IPS-18c (cell line): ENCODE data around the gene REX1BD.

ENCODE experiments used
- H3K4me3 ChIP-seq: 2 replicates; pipeline ENCODE4 v1.7.0; 2013; ENCODE audit warnings: low read depth, mild to moderate bottlenecking, low read length, moderate library complexity; ENCODE audit not compliant: insufficient read depth
- H3K9me3 ChIP-seq: one replicate; pipeline ENCODE4 v1.6.1; 2013; ENCODE audit warnings: mild to moderate bottlenecking, low read length, moderate library complexity; ENCODE audit not compliant: control insufficient read depth, insufficient read depth

REX1BD gene

DNA sequence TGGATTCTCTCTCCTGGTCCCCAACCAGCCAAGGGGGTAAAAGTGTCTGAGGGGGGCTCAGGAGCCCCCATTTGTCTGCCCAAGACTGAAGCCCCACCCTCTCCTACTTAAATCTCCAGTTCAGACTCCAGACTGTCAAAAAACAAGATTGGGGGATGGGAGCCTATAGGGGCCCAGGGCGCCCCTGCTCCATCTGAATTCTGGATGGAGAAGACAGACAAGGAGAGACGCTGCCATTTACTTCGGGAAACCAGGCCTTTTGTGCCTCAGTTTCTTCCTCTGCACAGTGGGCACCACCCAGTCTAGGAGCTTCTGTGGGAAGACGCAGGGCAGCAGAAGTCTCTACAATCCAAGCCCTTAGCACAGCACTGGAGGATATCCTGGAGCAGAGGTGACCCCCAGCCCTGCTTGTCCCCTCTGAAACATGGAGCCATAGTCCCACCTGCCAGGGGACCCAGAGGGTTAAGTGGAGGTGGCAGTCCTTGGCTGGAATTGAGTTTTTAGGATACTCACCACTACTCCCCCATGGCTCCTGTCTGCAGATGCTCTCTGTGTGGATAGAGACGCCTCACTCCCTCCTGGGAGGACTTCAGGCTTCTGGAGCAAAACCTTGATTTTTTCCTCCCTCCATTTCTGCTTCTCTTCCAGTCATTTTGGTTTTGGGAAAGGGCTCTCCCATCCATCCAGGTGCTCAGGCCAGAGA is 19.7 kb downstream of the REX1BD start:
- Histone ChIP-seq H3K4me3 (no peak overlapping the region; the same call in 1 of the 2 replicates), H3K9me3 (peaks cover 2% of the 10 kb centered on the region)

DNA sequence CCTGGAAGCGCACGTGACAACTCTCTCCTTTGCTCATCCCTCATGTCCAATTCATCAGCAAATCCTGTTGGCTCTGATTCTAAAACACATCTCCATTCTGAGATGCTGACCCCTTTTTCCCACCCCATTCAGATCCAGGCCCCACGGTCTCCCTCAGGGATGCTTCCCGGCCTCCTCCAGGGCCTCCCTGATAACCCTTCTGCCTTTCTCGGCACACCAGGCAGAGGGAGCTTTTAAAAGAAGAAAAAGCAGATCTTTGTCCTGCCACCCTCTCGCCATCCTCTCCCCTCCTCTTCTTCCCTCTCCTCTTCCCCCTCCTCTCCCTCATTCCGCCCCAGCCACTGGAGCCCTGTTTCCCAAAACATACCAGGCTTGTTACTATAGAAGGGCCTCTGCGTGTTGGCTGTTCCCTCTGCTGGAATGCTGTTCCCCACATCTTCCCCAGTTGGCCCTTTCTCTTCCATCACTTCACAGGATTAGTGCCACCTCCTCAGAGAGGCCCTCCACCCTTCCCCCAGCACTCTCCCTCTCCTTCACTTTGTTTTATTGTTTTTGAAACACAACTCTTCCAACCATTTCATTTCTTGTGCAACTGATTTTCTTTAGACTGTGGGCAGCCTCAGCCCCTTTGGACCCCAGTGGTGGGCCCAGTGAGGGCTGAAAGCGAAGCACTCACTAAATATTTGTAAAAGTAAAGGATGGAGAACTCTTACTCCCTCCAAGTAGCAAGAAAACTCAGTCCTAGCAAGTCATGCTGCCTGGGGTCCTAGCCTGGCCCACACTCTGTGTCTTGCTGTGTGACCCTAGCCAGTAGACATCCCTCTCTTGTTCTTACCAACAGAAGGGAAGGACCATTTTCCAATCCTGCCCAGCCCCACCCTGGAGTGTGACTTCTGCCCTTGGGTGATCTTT is 20.5 kb downstream of the REX1BD start:
- Histone ChIP-seq H3K4me3 (no peak overlapping the region), H3K9me3 (peaks cover 2% of the 10 kb centered on the region)

DNA sequence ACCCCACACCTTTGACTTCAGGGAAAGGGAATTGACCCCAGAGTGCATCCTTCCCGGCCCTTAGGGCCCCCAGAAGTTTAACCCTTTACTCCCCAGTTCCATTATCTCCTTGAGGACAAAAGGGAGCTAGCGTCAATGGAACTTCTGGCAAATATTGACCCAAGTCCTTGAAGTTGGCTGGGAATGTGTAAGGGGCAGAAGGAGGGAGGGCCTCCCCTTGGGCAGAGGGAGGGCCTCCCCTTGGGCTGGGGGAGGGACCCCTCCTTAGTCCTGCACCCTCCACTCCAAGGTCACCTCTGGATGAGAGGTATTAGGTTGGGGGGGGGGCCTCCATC is 21.1 kb downstream of the REX1BD start:
- Histone ChIP-seq H3K9me3 (peaks cover 2% of the 10 kb centered on the region), H3K4me3 (no peak overlapping the region)

DNA sequence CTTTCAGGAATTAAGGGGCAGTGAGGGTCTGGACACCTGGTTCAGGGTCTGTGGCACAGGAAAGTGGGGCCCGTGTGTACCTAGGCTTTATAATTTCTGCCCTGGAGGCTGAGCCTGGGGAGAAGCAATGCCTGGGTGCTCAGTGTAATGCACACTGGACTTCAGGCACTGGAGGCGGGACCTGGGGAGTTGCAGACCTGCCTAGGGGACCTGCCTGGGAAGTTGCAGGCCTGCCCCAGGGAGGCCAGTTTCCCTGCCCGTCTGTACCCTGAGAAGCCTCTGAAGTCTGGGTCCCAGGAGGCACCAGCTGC is 21.6 kb downstream of the REX1BD start:
- peaks cover 2% of the 10 kb centered on the region for H3K9me3 ChIP-seq
- no peak overlapping the region for H3K4me3 ChIP-seq

DNA sequence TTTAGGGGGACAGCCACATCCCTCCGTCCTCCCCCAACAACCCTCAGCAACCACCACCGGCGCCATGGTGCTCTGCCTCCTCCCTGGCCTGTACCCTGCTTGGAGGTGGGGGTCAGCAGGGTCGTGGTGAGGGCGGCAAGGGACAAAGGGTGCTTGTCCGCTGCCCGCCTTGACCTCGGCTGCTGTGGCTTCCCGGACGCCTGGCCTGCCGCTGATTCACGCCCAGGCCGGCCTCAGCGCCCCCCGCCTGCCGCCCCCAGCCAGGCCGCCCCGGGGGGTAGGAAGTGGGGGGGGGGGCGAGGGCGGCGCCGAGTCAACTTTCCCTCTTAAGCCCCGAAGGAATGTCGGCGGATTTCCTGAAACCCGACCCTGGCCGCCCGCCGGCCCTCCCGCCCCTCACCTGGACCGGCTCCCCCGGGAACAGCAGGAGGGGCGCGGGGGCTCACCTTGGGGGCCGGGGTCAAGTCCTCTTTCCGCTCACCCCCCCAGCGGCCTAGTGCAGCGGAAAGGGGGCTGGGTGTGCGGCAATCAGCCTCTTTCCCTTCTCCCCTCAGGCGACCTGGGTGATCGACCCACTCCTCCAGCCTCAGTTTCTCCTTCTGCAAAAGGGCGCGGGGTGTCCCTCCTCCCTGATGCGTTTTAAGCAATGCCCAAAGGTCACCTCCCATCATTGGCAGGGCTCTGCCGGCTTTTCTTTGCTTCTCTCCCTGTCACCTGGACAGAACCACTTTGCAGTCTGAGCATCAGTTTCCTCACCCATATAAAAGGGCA is 22.1 kb downstream of the REX1BD start:
- H3K4me3 ChIP-seq, result 0 out of 2 replicates have a peak overlapping the region, but pooled peaks have one; percentile 24
- H3K9me3 ChIP-seq, result peaks cover 4% of the 10 kb centered on the region

DNA sequence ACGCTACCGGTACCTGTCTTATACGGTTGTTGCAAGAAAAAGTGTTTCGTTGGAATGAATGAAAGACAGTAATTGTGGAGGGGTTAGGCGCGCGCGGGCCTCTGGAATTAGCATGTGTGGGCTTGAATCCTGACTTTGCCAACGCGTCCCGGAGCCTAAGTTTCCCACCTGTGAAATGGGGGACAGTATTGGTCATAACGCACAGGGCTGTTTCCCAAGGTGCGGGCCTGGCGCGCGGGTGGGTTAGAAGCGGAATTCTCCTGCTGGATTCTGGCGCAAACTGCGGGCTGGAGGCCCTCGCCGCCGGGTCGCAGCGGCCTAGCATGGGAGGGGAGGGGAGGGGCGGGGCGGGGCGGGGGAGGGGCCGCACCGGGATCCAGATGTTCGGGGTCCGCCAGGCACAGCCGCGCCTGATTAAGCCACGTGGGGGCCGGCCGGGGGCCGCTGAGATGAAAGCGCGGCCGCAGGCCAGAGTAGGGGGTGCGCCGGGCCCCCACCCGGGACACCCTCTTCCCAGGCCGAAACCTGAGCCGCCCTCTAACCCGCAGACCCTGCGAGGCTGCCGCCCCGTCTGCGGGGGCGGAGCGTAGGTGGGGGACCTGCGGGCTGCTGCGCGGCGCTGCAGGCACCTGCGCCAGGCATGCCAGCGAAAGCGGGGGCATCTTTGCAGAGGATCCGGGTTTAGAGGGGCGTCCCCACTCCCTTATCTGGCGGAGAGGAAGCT is 22.9 kb downstream of the REX1BD start:
- H3K4me3 ChIP-seq, result peak overlapping the region; percentile 56; the same call in 1 of the 2 replicates
- peaks cover 4% of the 10 kb centered on the region for H3K9me3 ChIP-seq

DNA sequence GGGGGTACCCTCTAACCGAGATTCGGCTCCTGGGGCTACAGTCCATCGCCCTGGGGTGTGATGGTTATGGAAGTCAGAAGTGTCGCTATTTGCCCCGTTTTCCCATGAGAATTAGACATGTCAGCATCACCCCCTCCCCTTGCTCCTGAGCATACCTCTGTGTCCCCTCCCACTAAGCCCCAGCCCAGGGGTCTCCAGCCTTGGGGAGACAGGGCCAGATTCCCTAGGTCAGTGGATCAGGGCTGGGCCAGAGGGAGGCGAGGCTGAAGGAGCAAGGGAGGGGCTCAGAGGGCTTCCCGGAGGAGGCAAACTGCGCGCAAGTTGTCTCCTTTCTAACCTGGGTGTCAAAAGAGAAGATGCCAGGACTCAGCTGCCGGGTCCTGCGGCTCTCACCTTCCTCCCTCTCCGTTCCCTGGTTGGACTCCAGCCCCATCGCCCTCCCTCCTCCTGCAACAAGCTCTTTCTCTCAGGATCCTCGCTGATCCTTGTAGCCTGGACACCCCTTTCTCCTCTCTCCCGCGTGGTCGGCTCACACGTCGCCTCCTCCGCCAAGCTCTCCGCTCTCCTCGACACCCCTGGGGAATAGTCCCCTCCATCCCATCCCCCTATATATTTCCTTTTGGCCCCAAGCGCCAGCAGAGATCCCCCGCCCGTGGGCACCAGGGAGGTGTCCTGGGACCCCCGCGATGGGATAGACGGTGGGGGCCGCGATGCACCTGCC is 23.6 kb downstream of the REX1BD start:
- Histone ChIP-seq H3K9me3 (peaks cover 4% of the 10 kb centered on the region), H3K4me3 (peak overlapping the region; percentile 56)

DNA sequence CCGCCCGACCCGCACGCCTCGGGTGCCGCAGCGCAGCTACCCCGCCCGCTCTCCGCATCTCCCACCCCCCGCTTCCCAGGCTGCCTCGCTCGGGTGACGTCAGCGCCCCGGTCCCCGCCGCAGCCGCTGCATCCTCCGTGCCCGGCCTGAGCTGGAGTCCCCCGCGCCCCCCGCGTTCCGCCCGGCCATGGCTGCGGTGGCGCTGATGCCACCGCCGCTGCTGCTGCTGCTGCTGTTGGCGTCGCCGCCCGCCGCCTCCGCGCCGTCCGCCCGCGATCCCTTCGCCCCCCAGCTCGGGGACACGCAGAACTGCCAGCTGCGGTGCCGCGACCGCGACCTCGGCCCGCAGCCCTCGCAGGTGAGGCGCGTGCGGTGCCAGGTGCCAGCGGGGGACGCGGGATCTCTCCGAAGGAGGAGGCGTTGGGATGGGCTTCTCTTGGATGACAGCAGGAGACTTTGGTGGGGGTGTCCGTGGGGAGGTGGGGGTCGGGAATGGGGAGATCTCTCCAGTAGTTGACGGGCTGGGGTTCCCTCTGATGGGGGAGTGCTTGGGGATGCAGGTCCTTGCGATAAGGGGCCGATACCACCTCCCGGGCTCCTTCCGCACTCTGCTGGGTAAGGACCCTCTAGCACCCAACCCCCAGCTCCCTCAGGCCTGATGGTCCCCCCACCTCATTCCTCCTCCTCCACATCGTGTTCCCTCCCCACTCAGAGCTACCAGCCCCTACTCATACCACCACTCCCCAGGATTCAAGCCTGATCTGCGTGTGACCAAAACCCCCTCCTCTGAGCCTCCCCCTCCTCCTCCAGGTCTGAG is 24.4 kb downstream of the REX1BD start, which contains the start of gene TMEM59L:
TMEM59L (plus strand) TSS at position 99 of the 817 bp plus-strand sequence; CDS start at position 188, 89 bp downstream.
- H3K9me3 ChIP-seq, result peaks cover 4% of the 10 kb centered on the region
- peak within 1 kb of the TSS; percentile 56 for H3K4me3 ChIP-seq

DNA sequence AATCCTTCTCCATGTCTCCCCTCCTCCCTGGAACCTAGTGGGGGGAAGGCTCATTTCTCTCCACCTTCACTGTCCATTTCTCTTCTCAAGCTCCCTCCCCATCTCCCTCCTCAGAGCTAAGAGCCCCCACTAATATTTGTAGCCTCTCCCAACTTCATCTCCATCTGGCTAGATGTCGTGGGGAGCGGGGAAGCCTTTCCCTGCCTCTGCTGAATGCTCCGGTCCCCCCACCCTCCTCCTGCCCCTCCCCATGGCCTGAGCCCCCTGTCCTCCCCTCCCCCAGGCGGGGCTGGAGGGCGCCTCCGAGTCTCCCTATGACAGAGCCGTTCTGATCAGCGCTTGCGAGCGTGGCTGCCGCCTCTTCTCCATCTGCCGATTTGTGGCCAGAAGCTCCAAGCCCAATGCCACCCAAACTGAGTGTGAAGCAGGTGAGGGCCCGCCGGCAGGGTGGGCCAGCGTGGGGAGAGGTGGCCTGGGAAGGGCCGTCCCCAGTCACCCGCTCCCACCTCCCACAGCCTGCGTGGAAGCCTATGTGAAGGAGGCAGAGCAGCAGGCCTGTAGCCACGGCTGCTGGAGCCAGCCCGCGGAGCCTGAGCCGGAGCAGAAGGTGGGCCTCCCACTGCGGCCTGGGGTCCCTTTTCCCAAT is 25.1 kb downstream of the REX1BD start:
- Histone ChIP-seq H3K4me3 (no peak overlapping the region; the same call in 1 of the 2 replicates), H3K9me3 (peaks cover 4% of the 10 kb centered on the region)

DNA sequence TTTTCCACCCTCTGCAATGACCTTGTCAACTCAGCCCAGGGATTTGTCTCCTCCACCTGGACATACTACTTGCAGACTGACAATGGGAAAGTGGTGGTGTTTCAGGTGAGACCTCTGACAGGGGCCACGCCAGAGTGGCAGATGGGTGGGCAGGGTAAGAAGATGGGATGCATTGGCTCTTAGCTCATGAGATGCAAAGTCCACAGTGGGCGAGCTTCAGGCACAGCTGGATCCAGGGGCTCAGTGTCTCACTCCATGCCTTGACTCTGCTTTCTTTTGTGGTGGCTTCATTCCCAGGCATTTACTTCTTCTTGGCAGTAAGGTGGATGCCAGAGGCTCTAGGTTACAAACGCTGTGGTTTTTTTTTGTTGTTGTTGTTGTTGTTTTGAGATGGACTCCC is 27.4 kb downstream of the REX1BD start:
- no peak overlapping the region for H3K4me3 ChIP-seq
- peaks cover 2% of the 10 kb centered on the region for H3K9me3 ChIP-seq

DNA sequence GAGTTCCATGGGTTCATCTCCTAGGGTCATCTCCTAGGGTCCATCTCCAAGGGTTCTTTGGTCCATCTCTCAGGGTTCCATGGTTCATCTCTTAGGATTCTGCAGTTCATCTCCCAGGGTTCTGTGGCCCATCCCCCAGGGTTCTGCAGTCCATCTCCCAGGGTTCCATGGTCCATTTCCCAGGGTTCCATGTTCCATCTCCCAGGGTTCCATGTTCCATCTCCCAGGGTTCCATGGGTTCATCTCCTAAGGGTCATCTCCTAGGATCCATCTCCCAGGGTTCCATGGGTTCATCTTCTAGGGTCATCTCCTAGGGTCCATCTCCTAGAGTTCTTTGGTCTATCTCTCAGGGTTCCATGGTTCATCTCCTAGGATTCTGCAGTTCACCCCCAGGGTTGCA is 29.0 kb downstream of the REX1BD start:
- H3K4me3 ChIP-seq, result no peak overlapping the region

DNA sequence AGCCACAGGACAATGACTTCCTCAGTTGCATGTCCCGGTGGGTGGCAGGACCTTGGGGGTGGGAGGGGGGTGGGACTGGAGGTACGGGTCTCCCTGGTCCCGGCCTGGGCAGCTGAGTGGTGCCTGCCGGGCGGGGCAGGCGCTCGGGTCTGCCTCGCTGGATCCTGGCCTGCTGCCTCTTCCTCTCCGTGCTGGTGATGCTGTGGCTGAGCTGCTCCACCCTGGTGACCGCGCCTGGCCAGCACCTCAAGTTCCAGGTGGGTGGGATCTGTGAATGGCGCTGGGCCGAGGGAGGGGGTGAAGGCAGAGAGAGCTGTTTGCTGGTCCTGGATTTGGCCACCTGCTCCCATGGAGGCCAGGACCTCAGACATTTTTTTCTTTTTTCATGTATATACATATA is 29.6 kb downstream of the REX1BD start:
- H3K4me3 ChIP-seq, result no peak overlapping the region
- H3K9me3 ChIP-seq, result peaks cover 2% of the 10 kb centered on the region

More for the DNA sequence above, 29.0 kb downstream of the REX1BD start:
- H3K9me3 ChIP-seq, result peaks cover 2% of the 10 kb centered on the region

DNA sequence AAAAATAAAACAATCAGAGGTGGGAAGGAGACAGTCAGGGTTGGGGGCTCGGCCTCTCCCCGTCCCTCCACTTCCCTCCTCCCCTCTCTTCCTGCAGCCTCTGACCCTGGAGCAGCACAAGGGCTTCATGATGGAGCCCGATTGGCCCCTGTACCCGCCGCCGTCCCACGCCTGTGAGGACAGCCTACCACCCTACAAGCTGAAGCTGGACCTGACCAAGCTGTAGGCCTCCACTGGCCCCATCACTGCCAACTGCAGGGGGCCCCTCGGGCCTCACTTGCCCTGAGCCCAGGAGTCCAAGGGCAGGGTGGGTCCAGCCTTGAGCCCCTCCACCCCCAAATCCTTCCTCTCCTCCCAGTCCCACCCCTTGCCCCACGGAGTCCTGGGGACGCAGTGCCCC is 31.7 kb downstream of the REX1BD start:
- Histone ChIP-seq H3K4me3 (no peak overlapping the region), H3K9me3 (peaks cover 2% of the 10 kb centered on the region)

DNA sequence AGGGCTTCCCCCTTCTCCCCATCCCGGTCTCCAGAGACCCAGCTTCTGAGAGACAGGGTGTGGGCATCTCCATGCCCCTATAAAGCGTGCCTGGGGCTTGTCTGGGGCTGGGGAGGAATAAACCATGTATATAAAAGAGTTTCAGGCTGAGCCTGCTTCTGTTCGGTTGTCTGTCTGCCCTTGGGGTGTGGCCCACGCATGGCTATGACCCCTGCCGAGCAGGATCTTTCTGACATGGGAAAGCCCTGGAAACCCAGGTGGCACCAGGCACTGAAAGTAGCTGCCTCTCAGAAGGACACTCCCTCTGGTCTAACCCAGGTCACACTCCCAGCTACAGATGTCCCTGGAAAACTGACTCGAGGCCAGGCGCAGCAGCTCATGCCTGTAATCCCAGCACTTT is 32.3 kb downstream of the REX1BD start:
- H3K9me3 ChIP-seq, result no peaks in the 10 kb centered on the region
- no peak overlapping the region for H3K4me3 ChIP-seq

DNA sequence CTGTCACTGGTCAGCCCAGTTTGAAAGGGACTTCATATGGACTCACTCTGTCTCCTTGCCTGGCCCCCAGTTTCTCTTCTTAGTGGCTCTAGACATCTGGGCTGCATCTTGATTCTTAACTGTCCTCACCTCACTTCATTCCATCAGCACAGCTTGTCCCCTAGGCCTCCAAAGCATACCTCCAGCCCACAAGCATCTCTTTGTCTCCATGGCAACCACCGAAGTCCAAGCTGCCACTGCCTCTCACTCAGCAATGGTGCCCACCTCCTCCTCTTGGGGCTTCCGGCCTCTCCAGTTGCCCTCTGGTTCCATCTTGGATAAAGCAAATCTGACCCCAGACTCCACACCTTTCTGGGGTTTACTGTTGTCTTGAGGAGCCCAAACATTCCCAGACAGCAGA is 38.3 kb downstream of the REX1BD start:
- no peak overlapping the region for H3K4me3 ChIP-seq
- no peaks in the 10 kb centered on the region for H3K9me3 ChIP-seq
